GM10266 (cell line): ENCODE measurements around the gene EME1.

Experiments
- DNase-seq: peaks from one replicate; pipeline ENCODE4 v3.0.0; 2012; ENCODE audit errors: extremely low spot score
- CTCF ChIP-seq: IDR thresholded peaks from 2 replicates; pipeline ENCODE4 v1.5.1; 2012; ENCODE audit warnings: mild to moderate bottlenecking, low read depth; ENCODE audit not compliant: control insufficient read depth, insufficient read depth; ENCODE audit errors: missing control alignments

EME1 gene

GRCh38 chr17:50388728-50389127 lies 15.7 kb downstream of the EME1 start:
- TF ChIP-seq CTCF: no peak
- no peak for DNase-seq

- no peak for TF ChIP-seq CTCF
- DNase-seq: no peak
Measured at GRCh38 chr17:50389534-50389933, 16.5 kb downstream of the EME1 start.

GRCh38 chr17:50392621-50393020 lies 19.6 kb downstream of the EME1 start:
- no peak for TF ChIP-seq CTCF
- no peak for DNase-seq

GRCh38 chr17:50393700-50394099 lies 20.7 kb downstream of the EME1 start:
- no peak for TF ChIP-seq CTCF
- DNase-seq: no peak

- no peak for DNase-seq
- TF ChIP-seq CTCF: no peak
Measured at GRCh38 chr17:50394711-50395110, 21.7 kb downstream of the EME1 start.

GRCh38 chr17:50396261-50397110 lies 23.5 kb downstream of the EME1 start:
- TF ChIP-seq CTCF: no peak
- DNase-seq: no peak

GRCh38 chr17:50397111-50397918 lies 24.3 kb downstream of the EME1 start, which contains the start of gene LRRC59:
Gene LRRC59 (minus strand): TSS chr17:50397523. CDS start chr17:50397317, 206 bp downstream.
- TF ChIP-seq CTCF: peak; percentile 100

More at GRCh38 chr17:50397111-50397918, 24.3 kb downstream of the EME1 start, which contains the start of gene LRRC59:
- peak; percentile 90 for DNase-seq
